ENCODE measurements around the gene C3orf80.
"Not testable (repeated sequence)": the region's sequence is repeated elsewhere in the genome, so short reads cannot be mapped to it uniquely, and the experiment has no call there.

C3orf80 gene

DNA sequence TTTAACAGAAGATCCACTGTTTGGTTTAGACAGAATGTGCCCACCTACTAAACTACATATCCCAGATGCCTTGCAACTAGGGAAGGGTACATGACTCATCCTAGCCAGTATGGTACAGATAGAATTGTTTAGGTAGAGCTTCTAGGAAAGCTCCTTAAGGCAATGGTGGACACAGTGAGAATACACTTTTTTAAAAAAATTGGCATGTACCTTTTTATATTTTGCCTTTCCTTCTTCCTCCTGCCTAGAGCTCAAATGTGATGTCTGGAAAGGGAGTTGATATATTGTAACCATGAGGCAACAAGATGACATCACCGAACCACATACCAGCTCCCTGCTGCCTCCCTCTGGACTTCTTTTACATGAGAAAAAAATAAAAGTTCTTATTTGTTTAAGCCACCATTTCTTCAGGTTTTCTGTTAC is 14.4 kb upstream of the C3orf80 start:
- DNase-seq (ENCODE audit: low read depth in 3 of 3, low spot score in 1 of 3) = no peak

DNA sequence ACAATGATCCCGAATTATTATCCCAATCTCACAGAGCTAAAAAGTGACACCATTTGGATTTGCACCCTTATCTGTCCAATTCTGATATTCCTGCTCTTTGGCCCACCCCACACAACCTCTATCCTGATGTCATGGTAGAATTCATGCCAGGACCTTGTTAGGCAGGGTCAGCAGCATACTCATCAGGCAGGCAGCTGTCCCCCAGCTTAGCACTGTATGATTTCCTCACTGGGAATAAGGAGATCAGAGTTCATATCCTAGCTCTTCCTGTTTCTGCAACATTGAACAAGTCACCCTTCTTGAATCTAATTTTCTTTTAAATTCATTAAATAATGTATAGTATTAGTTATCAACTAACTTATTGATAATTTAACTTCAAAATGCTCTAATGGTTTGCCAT is 12.0 kb upstream of the C3orf80 start:
- no peak for DNase-seq (ENCODE audit: low read depth in 3 of 3, low spot score in 1 of 3)

- no peak for DNase-seq (ENCODE audit: low read depth in 3 of 3, low spot score in 1 of 3)
Observed at GRCh38 chr3:160217675-160218074, 7.5 kb upstream of the C3orf80 start.

DNA sequence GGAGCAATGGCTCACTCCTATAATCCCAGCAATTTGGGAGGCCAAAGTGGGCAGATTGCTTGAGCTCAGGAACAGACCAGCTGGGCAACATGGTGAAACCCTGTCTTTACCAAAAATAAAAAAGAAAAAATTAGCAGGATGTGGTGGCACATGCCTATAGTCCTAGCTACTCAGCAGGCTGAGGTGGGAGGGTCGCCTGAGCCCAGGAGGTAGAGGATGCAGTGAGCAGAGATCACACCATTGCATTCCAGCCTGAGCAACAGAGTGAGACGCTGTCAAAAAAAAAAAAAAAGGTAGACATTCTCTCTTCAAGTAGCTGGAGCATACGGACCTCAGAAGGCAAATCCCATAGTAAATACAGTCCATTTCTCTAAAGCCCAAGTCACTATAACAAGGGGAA is 7.1 kb upstream of the C3orf80 start:
- DNase-seq (ENCODE audit: low read depth in 3 of 3, low spot score in 1 of 3) = no peak

- no peak for DNase-seq (ENCODE audit: low read depth in 3 of 3, low spot score in 1 of 3)
Observed at GRCh38 chr3:160220038-160220437, 5.2 kb upstream of the C3orf80 start.

DNA sequence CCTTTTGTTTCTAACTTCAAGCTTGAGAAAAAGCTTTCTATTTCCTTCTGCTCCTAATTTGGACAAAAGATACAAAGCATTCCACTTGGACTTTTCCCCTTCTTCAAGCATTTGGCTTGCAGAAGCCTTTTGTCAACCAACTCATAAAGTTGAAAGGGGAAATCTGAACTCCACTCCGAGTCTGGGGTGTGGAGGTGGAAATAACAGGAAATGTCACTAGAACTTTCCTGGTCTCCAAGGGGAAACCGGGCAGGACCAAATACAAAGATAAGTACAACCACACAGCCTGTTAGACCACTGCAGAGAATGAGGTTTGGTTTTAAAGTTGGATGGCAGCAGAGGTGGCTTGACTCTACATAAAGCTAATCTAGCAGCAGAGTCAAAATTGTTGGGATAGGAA is 4.2 kb upstream of the C3orf80 start:
- no peak for DNase-seq (ENCODE audit: low read depth in 3 of 3, low spot score in 1 of 3)

DNA sequence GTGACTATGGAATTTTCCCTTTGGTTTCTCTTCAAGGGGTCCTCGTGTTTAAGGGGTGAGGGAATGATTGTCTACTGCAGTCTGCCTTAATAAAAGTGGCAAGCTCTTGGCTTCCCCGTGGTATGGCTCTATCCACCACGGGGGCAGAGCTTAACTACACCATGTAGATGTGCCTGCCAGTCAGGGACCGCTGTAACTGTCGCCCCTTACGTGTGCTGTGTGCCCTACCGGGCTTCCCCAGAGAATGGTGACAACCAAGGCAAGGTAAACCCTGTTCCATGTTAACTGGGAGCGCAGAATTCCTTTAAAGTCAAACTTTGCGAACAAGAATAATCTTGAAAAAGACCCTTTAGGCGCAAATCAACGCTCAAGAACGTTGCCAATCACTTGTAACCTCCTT is 966 bp upstream of the C3orf80 start:
- DNase-seq (ENCODE audit: low read depth in 3 of 3, low spot score in 1 of 3) = no peak

- DNase-seq (ENCODE audit: low read depth in 3 of 3, low spot score in 1 of 3) = no peak
Observed at GRCh38 chr3:160224811-160225175, 429 bp upstream of the C3orf80 start.

DNA sequence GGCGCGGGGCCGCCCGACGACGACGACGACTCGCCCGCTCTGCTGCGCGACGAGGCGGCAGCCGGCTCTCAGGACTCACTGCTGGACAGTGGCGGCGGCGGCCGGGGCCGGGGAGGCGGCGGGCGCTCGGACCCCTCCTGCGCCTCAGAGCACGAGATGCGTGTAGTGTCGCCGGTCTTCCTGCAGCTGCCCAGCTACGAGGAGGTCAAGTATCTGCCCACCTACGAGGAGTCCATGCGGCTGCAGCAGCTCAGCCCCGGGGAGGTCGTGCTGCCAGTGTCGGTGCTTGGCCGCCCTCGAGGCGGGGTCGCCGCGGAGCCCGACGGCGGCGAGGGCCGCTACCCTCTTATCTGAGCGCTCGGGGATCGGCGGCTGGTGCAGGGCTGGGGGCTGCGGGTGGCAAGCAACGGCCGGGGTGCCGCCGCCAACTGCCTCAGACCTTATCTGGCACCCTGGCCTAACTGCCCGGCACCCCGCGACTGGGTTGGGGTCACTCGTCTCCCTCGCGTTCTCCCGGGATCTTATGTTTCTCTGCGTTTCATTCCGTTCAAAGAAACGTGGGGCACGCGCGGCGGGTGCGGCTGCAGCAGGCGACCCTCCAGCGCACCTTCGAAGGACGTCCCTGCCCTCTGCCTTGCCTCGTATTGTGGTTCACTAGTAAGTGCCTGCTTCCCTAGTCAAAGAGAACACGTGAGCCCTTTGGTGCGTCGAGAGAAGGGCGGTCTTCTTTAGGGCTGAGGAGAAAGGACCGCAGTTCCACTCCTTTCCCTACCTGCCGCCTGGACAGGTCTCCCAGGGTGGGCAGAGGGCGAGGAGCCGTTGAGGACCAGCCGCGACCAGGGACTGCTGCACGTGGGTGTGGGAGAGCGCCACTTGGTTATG is 1.0 kb downstream of the C3orf80 start:
- no peak for DNase-seq (ENCODE audit: low read depth in 3 of 3, low spot score in 1 of 3)

DNA sequence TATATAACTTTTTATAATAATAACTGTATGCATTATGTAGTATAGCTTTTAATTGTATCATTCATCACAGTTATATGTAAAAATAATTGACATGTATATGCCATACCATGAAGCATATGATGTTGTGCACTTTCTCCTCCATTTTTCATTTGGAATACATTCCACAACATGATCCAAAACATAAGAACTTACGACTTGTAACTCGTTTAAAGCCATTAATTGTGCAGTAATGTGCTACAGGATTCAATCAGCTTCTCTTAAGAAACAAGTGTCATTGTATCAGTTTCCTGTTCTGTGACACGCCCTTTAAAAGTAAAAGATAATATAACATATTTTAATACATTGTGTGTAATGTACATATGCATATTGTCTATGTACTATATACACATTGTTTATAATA is 2.2 kb downstream of the C3orf80 start:
- no peak for DNase-seq (ENCODE audit: low read depth in 3 of 3, low spot score in 1 of 3)

GRCh38 chr3:160232014-160232413 is 6.8 kb downstream of the C3orf80 start:
- no peak for DNase-seq (ENCODE audit: low read depth in 3 of 3, low spot score in 1 of 3)

GRCh38 chr3:160240719-160241118 is 15.5 kb downstream of the C3orf80 start:
- DNase-seq (ENCODE audit: low read depth in 3 of 3, low spot score in 1 of 3) = not testable (repeated sequence)

GRCh38 chr3:160245261-160245800 is 20.1 kb downstream of the C3orf80 start:
- DNase-seq (ENCODE audit: low read depth in 3 of 3, low spot score in 1 of 3) = no peak

DNA sequence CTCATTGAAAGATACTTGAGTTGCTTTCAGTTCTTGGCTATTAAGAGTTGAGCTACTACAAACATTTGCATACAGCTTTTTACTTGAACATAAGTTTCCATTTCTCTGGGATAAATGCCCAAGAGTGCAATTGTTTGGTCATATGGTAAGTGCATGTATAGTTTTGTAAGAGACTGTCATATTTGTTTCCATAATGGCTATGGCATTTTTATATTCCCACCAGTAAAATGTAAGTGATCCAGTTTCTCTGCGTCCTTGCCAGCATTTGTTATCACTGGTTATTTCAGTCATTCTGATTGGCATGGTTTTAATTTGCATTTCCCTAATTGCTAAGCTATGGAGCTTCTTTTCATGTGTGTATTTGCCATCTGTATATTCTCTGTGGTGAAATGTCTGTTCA is 22.5 kb downstream of the C3orf80 start:
- no peak for DNase-seq (ENCODE audit: low read depth in 3 of 3, low spot score in 1 of 3)

DNA sequence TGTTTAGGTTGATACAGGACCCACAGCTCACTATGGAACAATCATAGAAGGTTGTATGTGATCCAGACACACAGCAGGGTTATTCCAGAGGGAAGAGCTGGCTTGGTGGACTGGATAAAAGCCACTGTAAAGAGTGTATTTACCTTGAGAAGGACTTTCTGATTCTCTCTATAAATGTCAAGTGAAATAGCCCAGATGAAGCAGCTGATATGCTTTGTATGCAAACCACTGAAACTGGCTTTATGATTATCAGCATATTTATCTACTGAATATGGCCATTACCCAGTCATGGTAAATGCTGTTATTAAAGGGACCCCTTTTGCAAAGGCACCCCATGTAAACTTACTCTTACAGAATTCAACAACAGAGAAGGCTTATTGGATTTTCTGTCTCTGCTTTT is 28.1 kb downstream of the C3orf80 start:
- DNase-seq (ENCODE audit: low read depth in 3 of 3, low spot score in 1 of 3) = no peak

- DNase-seq (ENCODE audit: low read depth in 3 of 3, low spot score in 1 of 3) = no peak
Observed at GRCh38 chr3:160257606-160258005, 32.4 kb downstream of the C3orf80 start.

DNA sequence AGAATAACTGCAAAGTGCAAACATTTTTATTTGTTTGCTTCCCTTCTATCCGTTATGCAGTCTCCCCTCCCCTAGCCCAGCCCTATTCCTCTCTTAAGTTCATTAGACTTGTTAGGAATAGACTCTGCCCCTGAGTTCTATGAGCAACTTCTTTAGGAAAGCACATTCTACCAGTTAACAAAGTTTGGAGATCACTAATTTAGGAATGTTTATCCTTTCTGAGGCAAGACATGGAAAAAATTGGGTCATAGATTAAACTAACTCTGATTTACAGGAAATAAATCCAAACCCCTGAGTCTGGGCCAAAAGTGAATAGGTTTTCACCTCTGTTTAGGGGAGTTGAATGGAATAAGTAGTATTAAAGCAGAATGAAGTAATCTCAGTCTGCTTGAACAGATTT is 34.4 kb downstream of the C3orf80 start:
- no peak for DNase-seq (ENCODE audit: low read depth in 3 of 3, low spot score in 1 of 3)

DNA sequence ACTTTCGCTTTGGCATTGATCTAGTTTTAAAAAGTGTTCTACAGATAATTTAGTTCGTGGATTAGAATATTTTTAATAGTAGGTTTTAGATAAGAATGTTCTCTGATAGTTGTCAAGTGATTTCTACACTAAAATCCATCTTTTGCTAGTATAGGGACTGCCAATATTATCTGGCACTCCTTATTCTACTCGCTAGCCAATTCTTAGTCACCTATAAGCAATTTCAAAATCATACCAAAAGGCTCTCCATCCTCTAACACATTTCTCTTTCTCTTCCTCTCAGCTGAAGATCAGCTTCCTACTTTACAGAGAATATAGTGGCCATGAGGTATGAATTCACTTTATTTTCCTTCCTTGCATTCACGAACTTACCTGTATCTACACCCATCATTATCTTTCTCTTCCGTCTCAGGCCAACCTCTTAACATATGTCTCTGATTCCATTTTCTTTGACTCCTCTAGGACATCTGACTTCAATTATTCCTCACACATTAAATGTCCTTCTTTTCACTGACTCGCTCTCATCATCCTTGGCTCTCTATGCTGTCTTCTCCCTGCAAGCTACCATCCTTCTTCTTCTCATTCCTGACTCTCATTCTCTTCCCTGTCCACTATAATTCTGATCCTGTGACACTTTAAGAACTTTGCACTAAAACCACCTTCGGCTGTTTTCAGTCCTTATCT is 35.5 kb downstream of the C3orf80 start:
- no peak for DNase-seq (ENCODE audit: low read depth in 3 of 3, low spot score in 1 of 3)

DNA sequence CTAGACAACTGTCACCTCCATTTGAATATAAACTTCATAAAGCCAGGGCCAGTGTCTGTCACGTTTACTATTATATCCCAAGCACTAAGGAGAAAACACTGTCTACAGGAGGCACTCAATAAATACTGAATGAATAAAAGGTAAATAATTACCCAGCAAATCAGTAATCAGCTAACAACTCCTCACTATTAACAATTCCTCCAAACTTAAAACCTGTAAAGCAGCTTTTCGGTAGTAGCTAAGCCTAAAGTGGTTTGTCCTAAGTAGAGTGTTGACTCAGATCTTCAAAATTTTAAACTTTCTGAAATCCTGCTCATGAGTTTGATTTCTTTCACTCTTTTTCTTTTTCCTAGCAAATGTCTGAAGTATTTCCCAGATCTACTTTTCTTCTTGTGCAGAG is 39.9 kb downstream of the C3orf80 start:
- no peak for DNase-seq (ENCODE audit: low read depth in 3 of 3, low spot score in 1 of 3)

Measured in stimulated activated CD4-positive, alpha-beta T cell treated with anti-CD3 and anti-CD28 coated beads, TNF-alpha, amount 100 ng/mL, for 1 hour (primary cell).